H1 (cell line): ENCODE measurements around the gene CELF5. TPM values are rescaled to one million over a fixed set of nuclear protein-coding genes. Genes with fewer than 3 reads are reported as not detected.

Source experiments
- CTCF ChIA-PET: fragments of 300-600 bp; sonication (Branson Sonifier 250); formaldehyde crosslinking; loops from one replicate; lab custom pipeline; 2021; ENCODE audit not compliant: partially characterized antibody; lab: Charles Lee
- POLR2A ChIA-PET: fragments of 300-600 bp; sonication (Branson Sonifier 250); formaldehyde crosslinking; loops from one replicate; lab custom pipeline; 2021; ENCODE audit warnings: inconsistent platforms; ENCODE audit not compliant: partially characterized antibody; lab: Charles Lee
- DNase-seq, 2 experiments: peaks; one replicate each; pipeline versions ENCODE4 v3.0.0 to v3.0.0-alpha.2; 2010 to 2022; ENCODE audit warnings: low spot score in 2 of 2, low read depth in 1 of 2, mixed read lengths in 1 of 2
- FAIRE-seq: peaks from 2 replicates; lab custom pipeline; 2011; peaks lifted over from hg19 to GRCh38; lab: Jason Lieb, UNC
- H2AFZ ChIP-seq: 2 replicates; pipeline ENCODE4 v1.8.1; 2012; ENCODE audit warnings: low read length, inconsistent platforms
- H2AK5ac ChIP-seq: 2 replicates; pipeline ENCODE4 v1.6.1; 2013; ENCODE audit warnings: low read depth, low read length
- H2BK120ac ChIP-seq: replicated peaks from 2 replicates; pipeline ENCODE3; 2013; ENCODE audit warnings: low read depth, low read length, inconsistent platforms
- H2BK12ac ChIP-seq: 2 replicates; pipeline ENCODE4 v1.6.1; 2013; ENCODE audit warnings: low read depth, low read length
- H2BK15ac ChIP-seq: 2 replicates; pipeline ENCODE4 v1.6.1; 2013; ENCODE audit warnings: low read length
- H2BK20ac ChIP-seq: 2 replicates; pipeline ENCODE4 v1.6.1; 2013; ENCODE audit warnings: low read length
- H2BK5ac ChIP-seq: 2 replicates; pipeline ENCODE4 v1.6.1; 2013; ENCODE audit warnings: low read depth, low read length
- H3K14ac ChIP-seq: 2 replicates; pipeline ENCODE4 v1.6.1; 2013; ENCODE audit warnings: inconsistent platforms; ENCODE audit not compliant: insufficient read length
- H3K18ac ChIP-seq: 2 replicates; pipeline ENCODE4 v1.6.1; 2013; ENCODE audit warnings: low read length; ENCODE audit errors: extremely low read depth
- H3K23ac ChIP-seq: 2 replicates; pipeline ENCODE4 v1.6.1; 2013; ENCODE audit warnings: inconsistent platforms; ENCODE audit not compliant: insufficient read length
- H3K23me2 ChIP-seq: 2 replicates; pipeline ENCODE4 v1.6.1; 2013; ENCODE audit warnings: low read depth, low read length
- H3K27ac ChIP-seq: 2 replicates; pipeline ENCODE4 v1.6.1; 2011; ENCODE audit warnings: low read depth, low read length, inconsistent platforms
- H3K27me3 ChIP-seq, 4 experiments: replicated peaks in 1 of 4; 1 replicate in 1 of 4; 2 replicates in 3 of 4; pipeline versions ENCODE4 v1.6.1 to v1.8.1; 2011 to 2013; ENCODE audit warnings: low read length in 3 of 4, mild to moderate bottlenecking in 3 of 4, inconsistent platforms in 2 of 4, mixed read lengths in 2 of 4, moderate library complexity in 1 of 4; ENCODE audit not compliant: control insufficient read depth in 3 of 4, insufficient read depth in 3 of 4; ENCODE audit errors: extremely low read depth in 1 of 4
- H3K36me3 ChIP-seq, 4 experiments: 2 replicates each; pipeline versions ENCODE4 v1.6.1 to v1.8.1; 2011 to 2013; ENCODE audit warnings: mild to moderate bottlenecking in 4 of 4, low read length in 3 of 4, moderate library complexity in 2 of 4, control low read depth in 1 of 4, inconsistent platforms in 1 of 4; ENCODE audit not compliant: insufficient read depth in 4 of 4, control insufficient read depth in 2 of 4
- H3K4ac ChIP-seq: replicated peaks from 2 replicates; pipeline ENCODE3; 2013; ENCODE audit warnings: low read length, low read depth, mixed read lengths, inconsistent platforms; ENCODE audit not compliant: insufficient read length
- H3K4me1 ChIP-seq, 4 experiments: replicated peaks in 1 of 4; 1 replicate in 1 of 4; 2 replicates in 3 of 4; pipeline versions ENCODE4 v1.6.1 to v1.8.1; 2011 to 2013; ENCODE audit warnings: low read length in 3 of 4, inconsistent platforms in 2 of 4, mixed read lengths in 1 of 4; ENCODE audit not compliant: insufficient read depth in 4 of 4, control insufficient read depth in 3 of 4
- H3K4me2 ChIP-seq, 2 experiments: 2 replicates each; pipeline versions ENCODE4 v1.6.1 to v1.8.1; 2011 to 2013; ENCODE audit warnings: low read depth in 2 of 2, low read length in 2 of 2, control low read depth in 1 of 2, inconsistent platforms in 1 of 2, mild to moderate bottlenecking in 1 of 2; ENCODE audit not compliant: insufficient read depth in 1 of 2
- H3K4me3 ChIP-seq, 4 experiments: fragments of 200-600, 300-600 bp in 1 of 4; sonication (generic), shearing (Covaris generic), sonication (Bioruptor Twin) in 1 of 4; 2 replicates each; pipeline versions ENCODE4 v1.5.1 to v1.8.1; 2011 to 2016; ENCODE audit warnings: low read length in 4 of 4, low read depth in 3 of 4, control low read depth in 2 of 4, inconsistent platforms in 2 of 4, mild to moderate bottlenecking in 2 of 4, mixed read lengths in 1 of 4, moderate library complexity in 1 of 4; ENCODE audit not compliant: insufficient read depth in 2 of 4; ENCODE audit errors: extremely low read depth in 1 of 4
- H3K56ac ChIP-seq: replicated peaks from 2 replicates; pipeline ENCODE3; 2013; ENCODE audit warnings: low read depth, mild to moderate bottlenecking, mixed read lengths, low read length, inconsistent platforms; ENCODE audit not compliant: insufficient read length
- H3K79me1 ChIP-seq: 2 replicates; pipeline ENCODE4 v1.6.1; 2013; ENCODE audit warnings: low read depth, low read length, control low read depth
- H3K79me2 ChIP-seq, 2 experiments: 2 replicates each; pipeline versions ENCODE4 v1.6.1 to v1.8.1; 2012 to 2013; ENCODE audit warnings: low read length in 2 of 2, mild to moderate bottlenecking in 2 of 2, inconsistent platforms in 1 of 2; ENCODE audit not compliant: insufficient read depth in 2 of 2, control insufficient read depth in 1 of 2
- H3K9ac ChIP-seq, 4 experiments: replicated peaks in 1 of 4; 1 replicate in 1 of 4; 2 replicates in 3 of 4; pipeline versions ENCODE4 v1.6.1 to v1.8.1; 2011 to 2013; ENCODE audit warnings: low read depth in 3 of 4, low read length in 3 of 4, control low read depth in 2 of 4, mild to moderate bottlenecking in 2 of 4, moderate library complexity in 2 of 4, inconsistent platforms in 1 of 4; ENCODE audit errors: extremely low read depth in 1 of 4
- H3K9me3 ChIP-seq, 2 experiments: 2 replicates each; pipeline versions ENCODE4 v1.6.1 to v1.8.1; 2012 to 2013; ENCODE audit warnings: mild to moderate bottlenecking in 2 of 2, moderate library complexity in 2 of 2, control low read depth in 1 of 2, inconsistent platforms in 1 of 2, low read depth in 1 of 2, low read length in 1 of 2, mixed read lengths in 1 of 2; ENCODE audit not compliant: insufficient read depth in 2 of 2
- H4K20me1 ChIP-seq, 2 experiments: replicated peaks in 1 of 2; 2 replicates each; pipeline versions ENCODE3 to v1.8.1; 2011 to 2013; ENCODE audit warnings: inconsistent platforms in 2 of 2, low read length in 2 of 2, mild to moderate bottlenecking in 1 of 2; ENCODE audit not compliant: insufficient read depth in 2 of 2, control insufficient read depth in 1 of 2
- H4K5ac ChIP-seq: 2 replicates; pipeline ENCODE4 v1.6.1; 2013; ENCODE audit warnings: low read length, low read depth, mixed read lengths, inconsistent platforms; ENCODE audit not compliant: insufficient read length
- H4K8ac ChIP-seq: 2 replicates; pipeline ENCODE4 v1.8.0; 2013; ENCODE audit warnings: mild to moderate bottlenecking, moderate library complexity, low read length, inconsistent platforms; ENCODE audit not compliant: insufficient read depth; ENCODE audit errors: extremely low read depth
- H4K91ac ChIP-seq: replicated peaks from 2 replicates; pipeline ENCODE3; 2013; ENCODE audit warnings: low read length, mixed read lengths, inconsistent platforms; ENCODE audit not compliant: insufficient read length
- HDAC2 ChIP-seq, 2 experiments: fragments of 300-600 bp in 1 of 2; sonication (generic) in 1 of 2; IDR thresholded peaks; 2 replicates each; pipeline ENCODE4 v1.6.1; 2011 to 2012; ENCODE audit warnings: low read depth in 2 of 2, low read length in 2 of 2, mild to moderate bottlenecking in 2 of 2, moderate library complexity in 2 of 2, borderline replicate concordance in 1 of 2, inconsistent platforms in 1 of 2
- SRF ChIP-seq: IDR thresholded peaks from 2 replicates; pipeline ENCODE4 v1.6.1; 2011; ENCODE audit warnings: mild to moderate bottlenecking, low read depth, low read length, moderate library complexity
- TAF1 ChIP-seq: IDR thresholded peaks from 2 replicates; pipeline ENCODE4 v1.6.1; 2011; ENCODE audit warnings: mild to moderate bottlenecking, low read depth, low read length
- TCF12 ChIP-seq: IDR thresholded peaks from 2 replicates; pipeline ENCODE4 v1.6.1; 2011; ENCODE audit warnings: low read depth, mild to moderate bottlenecking, low read length
- USF2 ChIP-seq: IDR thresholded peaks from 2 replicates; pipeline ENCODE4 v1.6.1; 2011; ENCODE audit warnings: low read length, improper control_type of control experiment
- WGBS, 2 experiments: shearing (Covaris generic) in 1 of 2; methylation state at CpG; one replicate each; pipeline versions ENCODE4 v1.1.6 to v1.1.7; 2013 to 2015; ENCODE audit warnings: low lambda C conversion rate in 2 of 2, mixed read lengths in 2 of 2, inconsistent platforms in 1 of 2, low coverage in 1 of 2, missing lambda C conversion rate in 1 of 2; ENCODE audit not compliant: insufficient replicate concordance in 2 of 2, insufficient coverage in 1 of 2, insufficient read length in 1 of 2; ENCODE audit errors: extremely low coverage in 1 of 2, missing lambda C conversion rate in 1 of 2; 5-methylcytosine and 5-hydroxymethylcytosine counted together
- polyA plus RNA-seq, 7 experiments: library from polyadenylated mRNA; depleted of rRNA in 3 of 7; stranded (reverse) in 5 of 7; unstranded in 2 of 7; fragments of >200 nt in 5 of 7; fragments of 200-250 nt in 2 of 7; gene quantifications; 1 replicate in 5 of 7; 2 replicates in 1 of 7; 4 replicates in 1 of 7; pipeline versions ENCODE4 v1.2.1 to v1.2.3, GENCODE V29; 2011 to 2013; ENCODE audit warnings: missing spikeins in 2 of 7, mixed read lengths in 2 of 7
- total RNA-seq: library from RNA; stranded (reverse); fragmentation: NEBNext Ultra II Directional; extraction: Animal tissue kit (Norgen Biotek cat#: 25700); gene quantifications from 2 replicates; pipeline ENCODE4 v1.2.1, GENCODE V29; 2021

The CELF5 gene
- total and polyA plus RNA-seq, 2 of the 8 experiments (the other 6 are each of a cell fraction or from before 2014, with no cell fraction given): 9.8 to 15.0 TPM

- Histone ChIP-seq H2BK12ac (no peak overlapping the region), H2AK5ac (no peak overlapping the region), H3K4me1 (no peaks in the 10 kb centered on the region), H2BK20ac (no peak overlapping the region), H4K20me1 (peaks cover 0 to 8% of the 10 kb centered on the region in 2 experiments), H3K23ac (no peak overlapping the region), H3K27ac (no peak overlapping the region), H3K56ac (no peak overlapping the region), H3K18ac (no peak overlapping the region), H2BK15ac (no peak overlapping the region), H3K79me1 (no peaks in the 10 kb centered on the region), H2BK5ac (no peak overlapping the region), H3K36me3 (no peaks in the 10 kb centered on the region), H2BK120ac (no peak overlapping the region), H4K91ac (no peak overlapping the region), H3K79me2 (no peaks in the 10 kb centered on the region), H3K9me3 (no peaks in the 10 kb centered on the region), H3K4ac (no peak overlapping the region), H3K4me2 (no peak overlapping the region), H4K8ac (peak overlapping the region; percentile 51; the same call in 1 of the 2 replicates), H3K9ac (no peak overlapping the region), H3K23me2 (peaks cover 11% of the 10 kb centered on the region; the same call in 1 of the 2 replicates), H3K14ac (no peak overlapping the region), H4K5ac (no peak overlapping the region), H2AFZ (no peak overlapping the region), H3K4me3 (no peak overlapping the region), H3K27me3 (no peaks in the 10 kb centered on the region; a peak in 1 of 7 replicates)
- DNase-seq (no peak), FAIRE-seq (no peak)
- CTCF ChIA-PET: no interaction called here
- TF ChIP-seq TAF1 (no peak), HDAC2 (IDR thresholded peaks at IDR 0.05; ENCODE audit: borderline replicate concordance in 1 of 2, low read depth in 2 of 2, low read length in 2 of 2) (no peak), TCF12 (no peak), SRF (no peak), USF2 (no peak)
- POLR2A ChIA-PET: no interaction called here
- WGBS, 2 experiments: 71% methylated on average over 20 of the region's 29 CpGs; no CpG with 5 or more reads in 1 of the 2 experiments
Measured at GRCh38 chr19:3320354-3320670, 95.9 kb downstream of the CELF5 start.
